LHCN-M2 (cell line): ENCODE data around the gene SMIM44. TPM values are rescaled to one million over a fixed set of nuclear protein-coding genes. Genes with fewer than 3 reads are reported as not detected.

Experiments used
- DNase-seq: peaks from one replicate; pipeline ENCODE4 v3.0.0-alpha.2; 2012; ENCODE audit warnings: low read depth
- total RNA-seq: library from RNA; depleted of rRNA; stranded (reverse); fragments of >200 nt; gene quantifications from 2 replicates; pipeline ENCODE4 v1.2.3, GENCODE V29; 2014

The SMIM44 gene
- total RNA-seq, 1 experiment from 2014 or later = not detected

DNA sequence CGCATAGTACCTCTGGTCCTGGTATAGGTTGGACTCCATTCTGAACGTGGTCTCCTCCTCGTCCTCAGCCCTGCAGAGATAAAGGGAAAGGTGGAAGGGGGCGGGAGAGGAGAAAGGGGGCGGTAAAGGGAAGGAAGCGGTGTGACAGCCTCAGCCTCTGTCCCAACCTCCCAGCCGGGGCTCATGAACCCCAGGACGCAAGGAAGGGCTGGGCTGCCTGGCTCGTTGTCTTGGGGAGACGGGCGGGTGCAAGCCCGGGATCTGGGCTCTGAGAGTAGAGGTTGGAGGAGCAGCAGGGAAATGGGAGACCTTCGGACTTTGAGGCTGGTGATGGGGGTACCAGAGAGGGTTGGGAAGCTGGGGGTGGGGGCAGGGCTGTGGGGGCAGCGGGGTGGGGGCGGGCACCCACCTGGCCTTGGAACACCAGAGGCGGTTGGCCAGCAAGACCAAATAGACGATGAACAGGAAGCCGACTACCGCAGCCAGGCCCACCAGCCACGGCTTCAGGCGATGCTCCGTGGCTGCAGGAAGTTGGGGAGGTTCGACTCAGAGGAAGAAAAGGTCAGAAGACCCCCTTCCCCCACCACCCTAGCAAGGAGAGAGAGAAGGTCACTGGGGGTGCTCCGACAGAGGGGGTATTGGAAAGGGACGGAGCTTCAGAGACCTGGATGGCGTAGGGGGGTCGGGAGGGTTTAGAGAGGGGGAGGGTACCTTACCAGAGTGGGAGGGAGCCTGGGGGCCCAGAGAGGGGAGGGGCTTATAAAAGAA is 4.6 kb downstream of the SMIM44 start:
- DNase-seq = no peak

DNA sequence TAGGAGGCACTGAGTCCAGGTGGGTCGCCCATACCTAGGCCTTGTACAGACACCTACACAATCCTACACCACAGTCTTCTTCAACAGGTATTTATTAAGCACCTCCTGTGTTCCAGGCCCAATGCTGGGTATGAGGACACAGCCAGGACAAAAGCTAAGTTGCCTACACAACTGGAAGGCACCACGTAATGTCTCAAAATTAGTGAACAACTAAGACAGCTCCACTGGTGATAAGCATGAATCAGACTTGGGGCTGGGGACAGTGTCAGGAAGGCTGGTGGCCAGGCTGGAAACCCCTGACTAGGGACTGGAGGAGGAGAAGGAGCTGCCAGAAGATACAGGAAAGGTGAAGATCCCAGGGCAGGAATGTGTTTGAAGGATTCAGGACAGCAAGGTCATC is 5.3 kb downstream of the SMIM44 start:
- no peak for DNase-seq

DNA sequence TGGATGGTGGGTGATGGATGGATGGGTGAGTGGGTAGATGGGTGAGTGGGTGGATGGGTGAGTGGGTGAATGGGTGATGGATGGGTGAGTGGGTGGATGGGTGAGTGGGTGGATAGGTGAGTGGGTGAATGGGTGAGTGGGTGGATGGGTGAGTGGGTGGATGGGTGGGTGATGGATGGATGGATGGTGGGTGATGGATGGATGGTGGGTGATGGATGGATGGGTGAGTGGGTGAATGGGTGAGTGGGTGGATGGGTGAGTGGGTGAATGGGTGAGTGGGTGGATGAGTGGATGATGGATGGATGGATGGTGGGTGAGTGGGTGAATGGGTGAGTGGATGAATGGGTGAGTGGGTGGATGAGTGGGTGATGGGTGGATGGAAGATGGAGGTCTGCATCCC is 5.7 kb downstream of the SMIM44 start:
- DNase-seq = no peak

DNA sequence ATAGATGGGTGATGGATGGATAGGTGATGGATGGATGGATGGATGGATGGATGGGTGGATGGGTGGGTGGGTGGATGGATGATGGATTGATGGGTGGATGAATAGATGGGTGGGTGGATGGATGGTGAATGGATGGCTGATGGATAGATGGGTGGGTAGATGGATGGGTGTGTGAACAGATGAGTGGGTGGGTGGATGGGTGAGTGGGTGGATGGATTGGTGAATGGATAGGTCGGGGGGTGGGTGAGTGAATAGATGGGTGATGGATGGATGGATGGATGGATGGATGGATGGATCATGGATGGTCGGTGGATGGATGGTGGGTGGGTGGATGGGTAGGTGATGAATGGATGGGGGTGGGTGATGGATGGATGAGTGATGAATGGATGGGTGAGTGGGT is 6.4 kb downstream of the SMIM44 start:
- no peak for DNase-seq

DNA sequence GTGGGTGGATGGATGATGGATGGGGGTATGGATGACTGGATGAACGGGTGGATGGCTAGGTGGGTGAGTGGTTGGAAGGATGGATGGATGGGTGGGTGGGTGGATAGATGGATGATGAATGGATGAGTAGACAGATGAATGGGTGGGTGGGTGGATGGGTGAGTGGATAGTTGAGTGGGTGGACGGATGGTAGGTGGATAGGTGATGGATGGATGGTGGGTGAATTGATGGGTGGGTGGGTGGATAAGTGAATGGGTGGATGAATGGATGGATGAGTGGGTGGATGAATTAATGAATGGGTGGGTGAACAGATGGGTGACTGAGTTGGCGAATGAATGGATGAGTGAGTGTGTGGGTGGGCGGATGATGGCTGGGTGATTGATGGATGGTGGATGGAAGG is 7.8 kb downstream of the SMIM44 start:
- no peak for DNase-seq

DNA sequence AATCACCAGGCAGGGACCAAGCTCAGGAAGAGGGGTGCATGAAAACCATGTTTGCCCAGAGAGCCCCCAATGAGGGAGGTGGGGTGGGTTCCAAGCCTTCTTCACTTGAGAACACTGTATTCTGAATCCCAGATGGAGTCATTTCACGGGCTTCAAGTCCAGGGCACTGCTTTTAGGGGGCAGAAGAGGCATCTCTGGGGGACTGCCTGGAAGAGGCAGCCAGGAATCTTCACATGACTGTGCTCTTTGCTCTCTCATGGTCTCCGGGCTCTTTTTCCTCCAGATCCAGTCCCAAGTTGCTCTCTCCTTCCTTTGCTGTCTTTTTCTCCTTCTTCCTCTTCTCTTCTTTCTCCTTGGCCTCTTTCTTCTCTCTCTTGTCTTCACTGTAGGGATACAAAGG is 8.6 kb downstream of the SMIM44 start:
- no peak for DNase-seq

- DNase-seq = no peak
These were observed 9.2 kb downstream of the SMIM44 start for GRCh38 chr19:3474010-3474409.

DNA sequence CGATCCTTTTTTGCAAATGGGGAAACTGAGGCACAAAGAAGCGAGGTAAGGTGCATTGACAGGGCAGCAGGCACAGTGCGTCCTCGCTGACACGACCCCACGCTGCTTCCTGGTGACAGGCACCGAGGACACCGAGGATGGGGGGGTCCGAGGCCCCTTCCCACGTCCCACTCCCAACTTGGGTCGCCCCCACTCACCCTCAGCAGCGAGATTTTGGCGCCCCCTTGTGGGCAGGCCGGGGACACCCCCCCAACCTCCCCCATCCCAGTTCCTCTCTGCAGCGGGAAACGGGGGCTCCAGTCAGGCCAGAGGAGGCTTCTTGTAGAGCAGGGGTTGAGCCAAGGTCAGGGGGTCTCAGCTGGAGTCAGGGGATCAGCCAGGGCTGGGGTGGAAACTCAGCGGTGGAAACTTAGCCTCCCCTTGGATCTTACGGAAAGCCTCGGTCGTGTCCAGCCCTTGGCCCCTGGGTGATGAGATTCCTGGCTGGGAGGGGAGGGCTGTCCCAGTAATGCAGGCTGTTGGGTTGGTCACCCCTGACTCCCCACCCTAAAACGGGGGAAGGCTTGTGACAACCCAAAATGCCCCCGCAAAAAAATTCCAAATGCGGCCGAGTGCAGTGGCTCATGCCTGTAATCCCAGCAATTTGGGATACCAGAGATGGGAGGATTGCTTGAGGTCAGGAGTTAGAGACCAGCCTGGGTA is 11.1 kb downstream of the SMIM44 start:
- no peak for DNase-seq

GRCh38 chr19:3470500-3471128 is 12.6 kb downstream of the SMIM44 start:
- no peak for DNase-seq

DNA sequence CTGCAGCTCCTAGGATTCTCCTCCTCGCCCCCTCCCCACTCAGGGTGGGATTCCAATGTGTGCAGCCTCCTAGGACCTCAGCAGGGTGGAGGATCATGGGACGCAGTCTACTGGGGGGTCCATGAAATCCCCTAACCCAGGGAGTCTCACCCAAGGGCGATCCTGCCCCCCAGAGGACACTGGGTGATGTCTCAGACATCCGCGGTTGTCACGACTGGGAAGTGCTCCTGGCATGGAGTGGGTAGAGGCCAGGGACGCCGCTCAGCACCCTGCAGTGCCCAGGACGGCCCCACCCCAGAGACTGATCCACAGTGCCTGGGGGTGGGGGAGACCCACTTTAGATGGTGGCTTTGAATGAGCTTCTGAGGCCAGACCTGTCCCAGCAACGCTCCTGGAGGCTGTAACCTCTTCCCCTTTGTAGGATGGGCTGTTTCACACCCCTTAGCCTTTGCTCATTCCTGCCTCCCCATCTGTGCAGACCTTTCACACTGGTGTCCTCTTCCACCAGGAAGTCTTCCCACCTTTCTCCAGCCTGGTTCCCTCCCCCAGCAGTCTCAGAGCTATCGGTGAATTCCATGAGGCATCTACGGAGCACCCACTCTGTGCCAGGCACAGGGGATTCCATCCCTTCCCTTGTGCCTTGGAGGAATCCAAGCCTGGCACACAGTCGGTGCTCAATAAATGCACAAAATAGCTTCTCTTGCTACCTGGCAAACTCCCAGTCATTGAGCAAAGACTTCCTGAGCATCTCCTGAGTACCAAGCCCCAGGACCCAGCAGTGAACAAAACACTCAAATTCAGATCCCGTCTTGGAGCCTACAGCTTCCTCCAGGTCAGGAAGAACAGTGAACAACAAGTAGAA is 13.4 kb downstream of the SMIM44 start:
- DNase-seq = no peak

DNA sequence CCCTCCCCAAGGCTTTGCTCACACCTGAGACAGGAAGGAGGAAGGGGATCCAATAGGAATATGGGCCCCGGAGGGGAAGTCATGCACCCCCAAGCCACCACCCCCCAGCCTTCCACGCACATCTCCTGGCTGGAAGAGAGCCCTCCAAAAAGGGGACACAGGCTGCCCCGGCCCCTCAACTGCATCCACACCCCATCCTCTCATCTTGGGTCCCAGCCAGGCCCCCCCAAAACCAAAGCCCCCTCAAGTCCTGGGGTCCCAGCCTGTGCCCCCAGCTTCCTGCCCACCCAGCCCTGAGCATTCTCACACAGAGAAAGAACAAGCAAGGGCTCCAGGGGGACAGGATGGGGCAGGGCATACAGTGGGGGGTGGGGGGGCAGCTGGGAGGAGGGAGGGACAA is 15.0 kb downstream of the SMIM44 start:
- DNase-seq = no peak

DNA sequence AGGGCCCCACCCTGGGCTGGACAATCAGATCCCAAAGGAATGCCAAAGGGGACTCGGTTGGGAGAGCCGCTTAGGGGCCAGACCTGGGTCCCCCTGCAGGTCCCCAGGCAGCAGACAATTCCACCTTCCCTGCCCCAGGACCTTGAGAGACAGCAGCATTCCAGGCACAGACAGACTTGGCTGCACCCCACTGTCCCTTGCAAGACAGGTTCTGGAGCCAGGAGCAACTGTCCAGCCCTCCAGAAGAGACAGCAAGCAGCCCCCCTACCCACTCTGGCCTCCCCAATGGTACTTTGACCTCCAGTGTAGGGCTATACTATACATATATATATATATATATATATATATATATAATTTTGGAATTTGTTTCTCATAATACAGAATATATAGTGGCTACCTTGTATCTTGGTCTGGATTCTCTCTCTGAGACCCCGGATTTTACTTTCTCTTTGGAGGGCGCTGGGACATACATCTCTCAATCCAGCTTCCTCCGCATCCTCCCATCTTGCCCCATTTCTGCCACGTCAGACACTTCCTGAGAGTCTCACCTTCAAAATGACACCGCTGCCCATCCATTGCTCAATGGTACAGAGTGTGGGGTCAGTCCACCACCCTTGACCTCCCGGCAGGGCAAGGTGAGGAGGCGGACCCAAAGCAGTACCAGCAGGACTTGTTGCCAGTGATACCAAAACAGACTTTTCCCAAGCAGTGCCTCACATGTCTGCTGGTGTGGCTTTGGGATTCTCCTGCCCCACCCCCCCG is 15.6 kb downstream of the SMIM44 start:
- no peak for DNase-seq

DNA sequence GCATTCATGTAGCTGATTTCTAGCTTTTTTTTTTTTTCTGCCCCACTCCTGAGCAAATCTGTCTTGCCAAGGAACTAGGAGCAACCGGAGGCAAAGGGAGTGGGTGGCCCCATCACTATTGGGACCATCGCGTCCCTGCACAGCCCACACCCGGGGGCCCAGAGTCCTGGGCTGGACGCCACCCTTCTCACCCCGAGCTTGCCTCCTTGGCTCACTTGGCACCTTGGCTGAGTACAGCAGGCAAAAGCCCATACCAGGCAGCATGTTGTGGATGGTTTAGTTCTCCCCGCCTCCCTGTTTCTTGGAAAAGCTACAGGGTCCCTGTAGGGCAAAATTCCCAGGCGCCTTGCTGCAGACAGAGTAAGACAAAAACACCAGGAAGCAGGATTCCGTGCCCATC is 16.6 kb downstream of the SMIM44 start:
- DNase-seq = no peak

DNA sequence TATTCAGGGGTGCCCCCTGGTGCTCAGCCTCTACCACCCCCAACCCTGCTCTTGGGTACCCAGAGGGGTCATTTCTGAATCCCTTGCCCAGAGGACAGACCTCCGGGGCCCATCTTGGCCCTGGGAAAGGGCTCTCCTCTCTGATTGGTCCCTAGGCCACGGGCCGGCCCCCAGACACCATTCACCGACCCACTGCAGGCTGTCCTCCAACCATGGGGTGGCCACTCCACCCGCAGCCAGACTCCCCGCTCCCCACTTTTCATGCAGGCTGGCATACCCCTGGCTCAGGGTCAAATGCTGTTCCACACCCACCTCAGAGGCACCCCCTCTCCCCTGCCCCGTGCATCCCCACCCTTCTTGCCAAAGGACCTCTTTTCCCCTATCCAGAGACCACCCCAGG is 17.7 kb downstream of the SMIM44 start:
- DNase-seq = no peak

DNA sequence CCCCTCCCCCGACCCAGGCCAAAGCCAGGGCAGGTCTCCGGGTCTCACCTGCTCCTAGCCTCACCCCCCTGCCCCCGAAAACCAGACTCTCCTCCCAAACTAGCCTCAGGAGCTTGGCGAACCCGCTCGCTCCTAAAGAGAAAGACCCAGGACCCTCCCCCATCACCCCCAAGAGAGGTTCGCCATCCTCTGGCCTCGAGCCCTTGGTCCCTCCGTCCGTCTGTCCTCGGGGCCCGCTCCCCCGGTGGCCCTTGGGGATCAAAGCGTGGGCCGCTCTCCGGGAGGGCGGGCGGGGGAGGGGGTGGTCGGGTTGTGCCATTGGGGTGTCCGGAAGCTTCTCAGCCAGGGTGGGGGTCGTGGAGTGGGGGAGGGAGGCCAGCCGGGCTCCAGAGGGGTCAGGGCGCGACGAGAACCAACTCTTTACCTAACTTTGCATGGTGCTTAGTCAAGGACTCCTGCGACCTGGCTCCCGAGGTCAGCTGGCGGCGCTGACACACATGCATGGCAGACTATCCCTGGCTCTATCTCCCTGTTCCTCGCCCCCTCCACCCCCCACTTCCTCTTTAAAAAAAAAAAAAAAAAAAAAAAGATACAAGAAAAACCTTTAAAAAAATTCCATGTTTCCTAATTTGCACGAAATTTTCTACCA is 18.5 kb downstream of the SMIM44 start:
- no peak for DNase-seq

DNA sequence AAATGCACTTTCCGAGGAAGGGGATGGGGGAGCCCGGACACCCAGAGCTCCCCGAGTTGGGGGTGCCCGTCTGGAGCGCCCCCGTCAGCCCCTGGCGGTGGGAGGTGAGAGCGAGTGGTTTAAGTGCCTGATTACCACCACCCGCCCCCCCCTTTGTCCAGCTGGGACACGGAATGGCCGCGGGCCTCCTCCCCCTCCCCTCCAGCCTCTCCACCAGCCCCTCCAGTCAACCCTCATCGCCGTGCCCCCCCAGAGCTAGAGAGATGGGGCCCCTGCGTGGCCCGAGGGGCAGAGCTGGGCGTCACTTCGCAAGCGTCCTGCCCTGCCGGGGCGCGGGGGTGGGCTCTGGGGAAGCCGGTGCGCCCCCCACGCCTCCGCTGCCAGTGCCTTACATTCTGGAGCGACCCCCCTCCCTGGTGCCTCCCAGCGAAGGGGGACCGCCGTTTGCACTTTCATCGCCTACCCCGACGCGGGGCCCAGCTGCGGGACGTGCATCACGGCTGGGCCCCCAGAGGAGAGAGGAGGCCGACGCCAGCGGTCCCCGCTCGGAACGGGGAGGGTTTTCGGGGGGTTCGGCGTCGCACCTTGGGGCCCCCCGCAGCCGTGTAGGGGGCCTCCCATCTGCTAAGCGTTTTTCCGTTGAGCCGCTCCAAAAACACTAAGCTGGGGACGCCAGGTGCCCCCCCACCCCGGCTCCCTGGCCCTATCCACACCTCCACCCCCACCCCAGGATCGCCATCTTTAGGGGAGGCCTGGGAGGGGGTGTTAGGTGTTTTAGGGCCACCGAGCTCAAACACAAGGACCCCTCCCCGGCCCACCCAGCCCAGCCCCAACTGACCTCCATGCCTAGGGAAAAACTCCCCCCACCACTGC is 19.3 kb downstream of the SMIM44 start:
- no peak for DNase-seq

GRCh38 chr19:3462991-3463713 is 20.1 kb downstream of the SMIM44 start:
- no peak for DNase-seq

GRCh38 chr19:3459965-3460582 is 23.2 kb downstream of the SMIM44 start:
- no peak for DNase-seq
